ENCODE results near the gene NOLC1. TPM values are rescaled to one million over a fixed set of nuclear protein-coding genes. Genes with fewer than 3 reads are reported as not detected.

The NOLC1 gene
- total RNA-seq, 4 donors from 2014 or later: 47.8 to 94.9 (median 77.9) TPM

DNA sequence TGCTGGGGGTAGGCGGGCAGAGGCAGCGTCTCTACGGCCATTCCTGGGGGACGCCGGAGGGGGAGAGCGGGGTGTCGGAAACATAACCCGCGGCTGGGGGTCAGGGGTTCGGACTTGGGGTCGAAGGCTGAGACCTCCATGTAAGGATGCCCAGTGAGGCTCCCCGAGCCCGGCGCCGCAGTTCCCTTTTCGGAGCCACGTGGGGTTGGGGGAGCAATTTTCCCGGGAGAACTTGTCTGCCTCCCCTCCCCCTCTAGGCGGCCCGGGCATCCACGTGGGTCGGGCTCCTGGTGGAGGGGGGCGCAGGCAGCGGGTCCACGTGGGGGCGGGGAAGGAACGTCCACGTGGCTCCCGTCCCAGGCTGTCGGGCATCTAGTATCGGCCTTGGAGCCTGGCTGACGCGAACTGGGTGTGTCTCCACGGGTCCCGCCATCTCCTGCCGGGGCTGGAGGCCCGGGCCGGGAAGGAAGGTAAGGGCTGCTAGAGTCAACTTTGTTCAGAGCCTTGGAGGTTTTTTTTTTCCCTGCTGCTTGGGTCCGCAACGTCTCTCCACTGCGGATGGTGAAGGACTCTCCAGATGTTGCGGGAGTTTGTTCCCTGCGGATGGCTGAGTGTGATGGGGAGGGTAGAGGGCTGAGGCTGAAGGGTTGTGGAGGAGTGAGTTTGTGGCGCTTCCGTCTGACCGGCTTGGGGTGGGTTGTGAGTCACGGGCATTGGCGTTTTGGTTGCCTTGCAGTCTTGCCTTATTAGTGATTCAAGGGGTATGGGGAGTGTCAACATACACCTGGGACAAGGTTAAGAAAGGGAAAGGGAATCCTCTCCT is 18.6 kb upstream of the NOLC1 start:
- H3K27me3 ChIP-seq: no peaks in the 10 kb centered on the region
- peak overlapping the region; percentile 96 for H3K27ac ChIP-seq
- TF ChIP-seq EP300 (IDR thresholded peaks at IDR 0.05): no peak
- TF ChIP-seq POLR2AphosphoS5 (IDR thresholded peaks at IDR 0.05): no peak
- TF ChIP-seq POLR2A (IDR thresholded peaks at IDR 0.05): no peak
- peak overlapping the region; percentile 98 for H3K4me3 ChIP-seq
- whole genome bisulfite sequencing: under 1% methylated on average over 34 of the region's 48 CpGs
- peak; percentile 79 to 87 for DNase-seq (ENCODE audit: low spot score in 2 of 2)
- peaks cover 9% of the 10 kb centered on the region for H3K36me3 ChIP-seq
- peaks cover 40% of the 10 kb centered on the region for H3K4me1 ChIP-seq
- H3K9me3 ChIP-seq: no peaks in the 10 kb centered on the region

- peaks cover 17% of the 10 kb centered on the region for H3K36me3 ChIP-seq
- DNase-seq (ENCODE audit: low spot score in 2 of 2): no peak
- no peaks in the 10 kb centered on the region for H3K27me3 ChIP-seq
- peak overlapping the region; percentile 98 for H3K4me3 ChIP-seq
- TF ChIP-seq POLR2A (IDR thresholded peaks at IDR 0.05) (no peak), EP300 (IDR thresholded peaks at IDR 0.05) (no peak), POLR2AphosphoS5 (IDR thresholded peaks at IDR 0.05) (no peak)
- peaks cover 40% of the 10 kb centered on the region for H3K4me1 ChIP-seq
- WGBS: 55% methylated on average over 2 of the region's 2 CpGs
- no peak overlapping the region for H3K27ac ChIP-seq
- no peaks in the 10 kb centered on the region for H3K9me3 ChIP-seq
Observed at GRCh38 chr10:102134416-102134815, 17.8 kb upstream of the NOLC1 start.

GRCh38 chr10:102135956-102136526 is 16.1 kb upstream of the NOLC1 start:
- no peak for TF ChIP-seq POLR2AphosphoS5 (IDR thresholded peaks at IDR 0.05)
- TF ChIP-seq EP300 (IDR thresholded peaks at IDR 0.05): no peak
- TF ChIP-seq POLR2A (IDR thresholded peaks at IDR 0.05): no peak
- TF ChIP-seq, protein P1, sequence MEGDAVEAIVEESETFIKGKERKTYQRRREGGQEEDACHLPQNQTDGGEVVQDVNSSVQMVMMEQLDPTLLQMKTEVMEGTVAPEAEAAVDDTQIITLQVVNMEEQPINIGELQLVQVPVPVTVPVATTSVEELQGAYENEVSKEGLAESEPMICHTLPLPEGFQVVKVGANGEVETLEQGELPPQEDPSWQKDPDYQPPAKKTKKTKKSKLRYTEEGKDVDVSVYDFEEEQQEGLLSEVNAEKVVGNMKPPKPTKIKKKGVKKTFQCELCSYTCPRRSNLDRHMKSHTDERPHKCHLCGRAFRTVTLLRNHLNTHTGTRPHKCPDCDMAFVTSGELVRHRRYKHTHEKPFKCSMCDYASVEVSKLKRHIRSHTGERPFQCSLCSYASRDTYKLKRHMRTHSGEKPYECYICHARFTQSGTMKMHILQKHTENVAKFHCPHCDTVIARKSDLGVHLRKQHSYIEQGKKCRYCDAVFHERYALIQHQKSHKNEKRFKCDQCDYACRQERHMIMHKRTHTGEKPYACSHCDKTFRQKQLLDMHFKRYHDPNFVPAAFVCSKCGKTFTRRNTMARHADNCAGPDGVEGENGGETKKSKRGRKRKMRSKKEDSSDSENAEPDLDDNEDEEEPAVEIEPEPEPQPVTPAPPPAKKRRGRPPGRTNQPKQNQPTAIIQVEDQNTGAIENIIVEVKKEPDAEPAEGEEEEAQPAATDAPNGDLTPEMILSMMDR (IDR thresholded peaks at IDR 0.05): no peak
- peaks cover 33% of the 10 kb centered on the region for H3K36me3 ChIP-seq
- no peaks in the 10 kb centered on the region for H3K9me3 ChIP-seq
- no peak overlapping the region for H3K4me3 ChIP-seq
- H3K4me1 ChIP-seq: peaks cover 40% of the 10 kb centered on the region
- H3K27ac ChIP-seq: no peak overlapping the region
- H3K27me3 ChIP-seq: no peaks in the 10 kb centered on the region
- DNase-seq (ENCODE audit: low spot score in 2 of 2): no peak
- 76% methylated on average over 7 of the region's 7 CpGs for WGBS

DNA sequence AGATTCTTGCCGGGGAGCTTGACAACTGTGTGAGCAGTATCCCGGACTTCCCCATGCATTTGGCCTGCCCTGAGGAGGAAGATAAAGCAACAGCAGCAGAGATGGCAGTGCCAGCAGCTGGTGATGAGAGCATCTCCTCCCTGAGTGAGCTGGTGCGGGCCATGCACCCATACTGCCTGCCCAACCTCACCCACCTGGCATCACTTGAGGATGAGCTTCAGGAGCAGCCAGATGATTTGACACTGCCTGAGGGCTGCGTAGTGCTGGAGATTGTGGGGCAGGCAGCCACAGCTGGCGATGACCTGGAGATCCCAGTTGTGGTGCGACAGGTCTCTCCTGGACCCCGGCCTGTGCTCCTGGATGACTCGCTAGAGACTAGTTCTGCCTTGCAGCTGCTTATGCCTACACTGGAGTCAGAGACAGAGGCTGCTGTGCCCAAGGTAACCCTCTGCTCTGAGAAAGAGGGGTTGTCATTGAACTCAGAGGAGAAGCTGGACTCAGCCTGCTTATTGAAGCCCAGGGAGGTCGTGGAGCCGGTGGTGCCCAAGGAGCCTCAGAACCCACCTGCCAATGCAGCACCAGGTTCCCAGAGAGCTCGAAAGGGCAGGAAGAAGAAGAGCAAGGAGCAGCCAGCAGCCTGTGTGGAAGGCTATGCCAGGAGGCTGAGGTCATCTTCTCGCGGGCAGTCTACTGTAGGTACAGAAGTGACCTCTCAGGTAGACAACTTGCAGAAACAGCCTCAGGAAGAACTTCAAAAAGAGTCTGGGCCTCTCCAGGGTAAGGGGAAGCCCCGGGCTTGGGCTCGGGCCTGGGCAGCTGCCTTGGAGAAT is 12.7 kb upstream of the NOLC1 start:
- no peak for DNase-seq (ENCODE audit: low spot score in 2 of 2)
- H3K36me3 ChIP-seq: peaks cover 64% of the 10 kb centered on the region
- peaks cover 29% of the 10 kb centered on the region for H3K4me1 ChIP-seq
- H3K27ac ChIP-seq: no peak overlapping the region
- 87% methylated on average over 9 of the region's 15 CpGs for WGBS
- H3K27me3 ChIP-seq: no peaks in the 10 kb centered on the region
- H3K9me3 ChIP-seq: no peaks in the 10 kb centered on the region
- H3K4me3 ChIP-seq: no peak overlapping the region
- TF ChIP-seq POLR2AphosphoS5 (IDR thresholded peaks at IDR 0.05) (no peak), EP300 (IDR thresholded peaks at IDR 0.05) (no peak), POLR2A (IDR thresholded peaks at IDR 0.05) (no peak)
- TF ChIP-seq, protein P1 (IDR thresholded peaks at IDR 0.05): no peak

- 81% methylated on average over 4 of the region's 4 CpGs for WGBS
- TF ChIP-seq POLR2AphosphoS5 (IDR thresholded peaks at IDR 0.05) (no peak), EP300 (IDR thresholded peaks at IDR 0.05) (no peak), POLR2A (IDR thresholded peaks at IDR 0.05) (no peak)
- TF ChIP-seq, protein P1 (IDR thresholded peaks at IDR 0.05): no peak
Observed at GRCh38 chr10:102140218-102140617, 12.0 kb upstream of the NOLC1 start.

More at GRCh38 chr10:102140218-102140617, 12.0 kb upstream of the NOLC1 start:
- Histone ChIP-seq H3K27me3 (no peaks in the 10 kb centered on the region), H3K27ac (no peak overlapping the region), H3K9me3 (no peaks in the 10 kb centered on the region), H3K36me3 (peaks cover 69% of the 10 kb centered on the region), H3K4me1 (peaks cover 22% of the 10 kb centered on the region), H3K4me3 (no peak overlapping the region)
- DNase-seq (ENCODE audit: low spot score in 2 of 2): no peak

Measured in suprapubic skin (tissue), 4 donors.